K562 (cell line): ENCODE data around the gene INPP5D. TPM values are rescaled to one million over a fixed set of nuclear protein-coding genes. Genes with fewer than 3 reads are reported as not detected.

ENCODE experiments used
- ATAC-seq: fragments of 200-7000 bp; cut with Tn5 transposase; 3 replicates; pipeline ENCODE4 v1.9.1; 2020; ENCODE audit warnings: moderate library complexity
- BruUV-seq: library from RNA; stranded (reverse); fragments of 400-500 nt; replicated peaks from 2 replicates; lab custom pipeline; 2021; lab: Mats Ljungman, UMichigan
- CTCF ChIA-PET: fragments of 300-600 bp; formaldehyde crosslinking; extraction: SDS; loops from one replicate; lab custom pipeline; 2021; ENCODE audit warnings: low intra/inter-chr PET ratio; lab: Yijun Ruan, JAX
- POLR2A ChIA-PET: fragments of 300-600, 350-650 bp; sonication (Branson Sonifier 250); formaldehyde crosslinking; extraction: SDS; loops from one replicate; lab custom pipeline; 2021; ENCODE audit warnings: antibody characterized with exemption, inconsistent platforms; lab: Yijun Ruan, JAX
- DNase-seq, 4 experiments: peaks; one replicate each; pipeline versions ENCODE4 v3.0.0 to v3.0.0-alpha.2; 2011 to 2018; ENCODE audit warnings: low spot score in 3 of 4, mixed read lengths in 3 of 4; ENCODE audit errors: extremely low read depth in 1 of 4
- FAIRE-seq: peaks from 2 replicates; lab custom pipeline; 2011; peaks lifted over from hg19 to GRCh38; lab: Jason Lieb, UNC
- H2AFZ ChIP-seq: 2 replicates; pipeline ENCODE4 v1.6.0; 2011; ENCODE audit warnings: low read depth, low read length, control low read depth, inconsistent platforms
- H3K27ac ChIP-seq: fragments of 200-600 bp; 3 replicates; pipeline ENCODE4 v1.8.0; 2011; ENCODE audit warnings: low read depth, mild to moderate bottlenecking, control low read depth, inconsistent platforms, low read length, moderate library complexity, mixed read lengths; ENCODE audit errors: extremely low read depth
- H3K27me3 ChIP-seq, 2 experiments: fragments of 300-600 bp in 1 of 2; 2 replicates in 1 of 2; 3 replicates in 1 of 2; pipeline versions ENCODE4 v1.6.0 to v1.8.0; 2011; ENCODE audit warnings: inconsistent platforms in 2 of 2, low read length in 2 of 2, mild to moderate bottlenecking in 1 of 2, mixed read lengths in 1 of 2, moderate library complexity in 1 of 2; ENCODE audit not compliant: control insufficient read depth in 2 of 2, insufficient read depth in 2 of 2
- H3K36me3 ChIP-seq: fragments of 300-600 bp; 3 replicates; pipeline ENCODE4 v1.8.0; 2011; ENCODE audit warnings: mild to moderate bottlenecking, low read length, inconsistent platforms; ENCODE audit not compliant: control insufficient read depth, insufficient read depth
- H3K4me1 ChIP-seq, 2 experiments: fragments of 200-600 bp in 1 of 2; replicated peaks in 1 of 2; 2 replicates in 1 of 2; 3 replicates in 1 of 2; pipeline versions ENCODE4 v1.5.1 to v1.8.0; 2011; ENCODE audit warnings: inconsistent platforms in 2 of 2, low read length in 2 of 2, mild to moderate bottlenecking in 1 of 2, mixed read lengths in 1 of 2, moderate library complexity in 1 of 2; ENCODE audit not compliant: control insufficient read depth in 2 of 2, insufficient read depth in 2 of 2
- H3K4me2 ChIP-seq: 2 replicates; pipeline ENCODE4 v1.6.1; 2011; ENCODE audit warnings: low read length, control low read depth, inconsistent platforms, mixed read lengths; ENCODE audit not compliant: insufficient read depth
- H3K4me3 ChIP-seq: fragments of 200-600 bp; sonication (generic), shearing (Covaris generic); 2 replicates; pipeline ENCODE4 v1.5.1; 2016; ENCODE audit warnings: control low read depth, inconsistent platforms
- H3K79me2 ChIP-seq: fragments of 200-600 bp; 3 replicates; pipeline ENCODE4 v1.8.0; 2011; ENCODE audit warnings: low read length, inconsistent platforms; ENCODE audit not compliant: control insufficient read depth, insufficient read depth
- H3K9ac ChIP-seq, 2 experiments: 2 replicates each; pipeline versions ENCODE4 v1.6.0 to v1.6.1; 2011; ENCODE audit warnings: low read depth in 2 of 2, low read length in 2 of 2, control low read depth in 1 of 2, inconsistent platforms in 1 of 2, mild to moderate bottlenecking in 1 of 2, mixed read lengths in 1 of 2; ENCODE audit not compliant: insufficient read depth in 1 of 2
- H3K9me1 ChIP-seq: one replicate; pipeline ENCODE4 v1.6.0; 2011; ENCODE audit warnings: inconsistent platforms, mild to moderate bottlenecking, low read length, moderate library complexity; ENCODE audit not compliant: control insufficient read depth, insufficient read depth
- H3K9me3 ChIP-seq: replicated peaks from 2 replicates; pipeline ENCODE4 v1.5.1; 2011; ENCODE audit warnings: low read depth, low read length, inconsistent platforms; ENCODE audit not compliant: control insufficient read depth, insufficient read depth
- H4K20me1 ChIP-seq: replicated peaks from 2 replicates; pipeline ENCODE4 v1.6.1; 2011; ENCODE audit warnings: low read length, inconsistent platforms, mixed read lengths; ENCODE audit not compliant: control insufficient read depth, insufficient read depth
- FOSL1 ChIP-seq: fragments of 200-800 bp; sonication (Bioruptor generic); conservative IDR thresholded peaks from 2 replicates; pipeline ENCODE4 v1.6.1; 2016; ENCODE audit warnings: missing genetic modification characterization, missing compliant biosample characterization
- KLF1 ChIP-seq: fragments of 450-650 bp; IDR thresholded peaks from 2 replicates; pipeline ENCODE4 v1.6.1; 2016; ENCODE audit warnings: missing genetic modification characterization, missing compliant biosample characterization
- PHF8 ChIP-seq: fragments of 200-600 bp; sonication (generic); IDR thresholded peaks from 2 replicates; pipeline ENCODE4 v1.6.1; 2012; ENCODE audit warnings: mixed run types, mild to moderate bottlenecking, inconsistent platforms, low read length, moderate library complexity, borderline replicate concordance
- RFX1 ChIP-seq: fragments of 450-650 bp; IDR thresholded peaks from 2 replicates; pipeline ENCODE4 v1.6.1; 2016; ENCODE audit warnings: mild to moderate bottlenecking, moderate library complexity
- SRSF7 ChIP-seq: fragments of 200-400 bp; formaldehyde crosslinking; optimal IDR thresholded peaks from 2 replicates; pipeline ENCODE3; 2017; ENCODE audit warnings: mild to moderate bottlenecking, low read depth, low read length
- ZNF785 ChIP-seq: fragments of 250-450 bp; sonication (Bioruptor Pico); IDR thresholded peaks from 2 replicates; pipeline ENCODE4 v1.4.0; 2020; ENCODE audit warnings: mild to moderate bottlenecking
- WGBS: fragments of 100-300 bp; shearing (Covaris generic); methylation state at CpG from one replicate; pipeline ENCODE4 v1.1.6; 2016; ENCODE audit warnings: low coverage, mixed read lengths; ENCODE audit not compliant: insufficient coverage; ENCODE audit errors: missing lambda C conversion rate; 5-methylcytosine and 5-hydroxymethylcytosine counted together
- in situ Hi-C: fragments of 300-500 bp; cut with MboI; formaldehyde crosslinking; loops from 4 replicates; pipeline ENCODE4 v1.15.0; 2018; ENCODE audit warnings: inconsistent platforms, mixed read lengths
- intact Hi-C: fragments of 100-400 bp; cut with micrococcal nuclease; formaldehyde crosslinking; loops from 2 replicates; pipeline ENCODE4 v1.14.2; 2022
- polyA plus RNA-seq, 8 experiments: library from polyadenylated mRNA; depleted of rRNA in 4 of 8; stranded (reverse) in 5 of 8; unstranded in 3 of 8; fragments of >200 nt; fragmentation: Nextera tagmentation in 2 of 8; fragmentation: Illumina TruSeq in 1 of 8; extraction: Ambion mirVana in 2 of 8; extraction: Trizol in 1 of 8; gene quantifications; 2 replicates each; pipeline versions ENCODE4 v1.2.1 to v1.2.3, GENCODE V29; 2011 to 2014; ENCODE audit warnings: inconsistent platforms in 1 of 8, missing spikeins in 1 of 8
- total RNA-seq, 7 experiments: library from RNA; depleted of rRNA in 6 of 7; stranded (reverse); fragments of >200 nt in 6 of 7; fragmentation: Illumina TruSeq in 2 of 7; extraction: Trizol in 2 of 7; gene quantifications; 2 replicates each; pipeline versions ENCODE4 v1.2.1 to v1.2.3, GENCODE V29; 2011 to 2021; ENCODE audit warnings: low replicate concordance in 1 of 7
- TF ChIP-seq, protein P1 (sequence below): fragments of 450-650 bp; IDR thresholded peaks from 2 replicates; pipeline ENCODE4 v1.7.0; 2016; ENCODE audit warnings: borderline replicate concordance
- TF ChIP-seq, protein P2 (sequence below): fragments of 450-650 bp; formaldehyde crosslinking; IDR thresholded peaks from 2 replicates; pipeline ENCODE4 v1.4.0; 2022; ENCODE audit warnings: missing genetic modification characterization

The INPP5D gene
- total and polyA plus RNA-seq, 9 of the 15 experiments (the other 6 are each of a cell fraction or from before 2014, with no cell fraction given), result 0.55 to 6.2 (median 2.2) TPM

DNA sequence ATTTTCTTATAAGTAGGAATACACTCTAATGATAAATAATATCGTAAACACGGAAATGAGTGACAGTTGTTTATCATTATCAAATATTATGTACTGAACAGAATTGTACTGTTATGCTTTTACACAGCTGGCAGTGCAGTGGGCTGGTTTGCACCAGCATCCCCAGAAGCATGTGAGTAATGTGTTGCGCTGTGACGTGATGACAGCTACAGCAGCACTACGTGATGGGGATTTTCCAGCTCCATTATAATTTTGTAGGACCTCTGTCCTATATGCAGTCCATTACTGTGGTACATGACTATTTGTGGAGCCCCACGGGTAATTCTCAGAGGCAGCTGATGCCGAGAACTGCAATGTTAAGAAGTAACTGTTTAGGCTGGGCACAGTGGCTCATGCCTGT is 114.0 kb downstream of the INPP5D start:
- Histone ChIP-seq H3K9me1 (no peaks in the 10 kb centered on the region), H3K4me3 (no peak overlapping the region), H3K9me3 (no peaks in the 10 kb centered on the region), H3K27ac (no peak overlapping the region), H3K79me2 (no peaks in the 10 kb centered on the region), H2AFZ (no peak overlapping the region), H3K4me2 (no peak overlapping the region), H3K9ac (no peak overlapping the region), H4K20me1 (no peaks in the 10 kb centered on the region), H3K4me1 (peaks cover 6 to 7% of the 10 kb centered on the region in 2 experiments; a peak in 3 of 5 replicates), H3K36me3 (no peaks in the 10 kb centered on the region), H3K27me3 (no peaks in the 10 kb centered on the region)
- BruUV-seq, result no TSS peak
- intact Hi-C loops (loop anchor here (10.0 kb wide), 1 partner anchor 71 kb away; no protein-coding TSS in a partner anchor), in situ Hi-C loops (no loop called here)
- DNase-seq, result no peak
- ChIA-PET POLR2A (interaction anchor here (0.5 to 0.6 kb wide), 2 partner anchors 10 to 241 kb away, joined by 3 read pairs; no protein-coding TSS in a partner anchor), CTCF (no interaction called here)
- ATAC-seq, result no peak
- no peak for FAIRE-seq
- TF ChIP-seq ZNF785 (CRISPR knock-in tag) (no peak), SRSF7 (no peak), KLF1 (no peak), PHF8 (no peak), FOSL1 (tag) (no peak), RFX1 (no peak)
- TF ChIP-seq, protein P1, sequence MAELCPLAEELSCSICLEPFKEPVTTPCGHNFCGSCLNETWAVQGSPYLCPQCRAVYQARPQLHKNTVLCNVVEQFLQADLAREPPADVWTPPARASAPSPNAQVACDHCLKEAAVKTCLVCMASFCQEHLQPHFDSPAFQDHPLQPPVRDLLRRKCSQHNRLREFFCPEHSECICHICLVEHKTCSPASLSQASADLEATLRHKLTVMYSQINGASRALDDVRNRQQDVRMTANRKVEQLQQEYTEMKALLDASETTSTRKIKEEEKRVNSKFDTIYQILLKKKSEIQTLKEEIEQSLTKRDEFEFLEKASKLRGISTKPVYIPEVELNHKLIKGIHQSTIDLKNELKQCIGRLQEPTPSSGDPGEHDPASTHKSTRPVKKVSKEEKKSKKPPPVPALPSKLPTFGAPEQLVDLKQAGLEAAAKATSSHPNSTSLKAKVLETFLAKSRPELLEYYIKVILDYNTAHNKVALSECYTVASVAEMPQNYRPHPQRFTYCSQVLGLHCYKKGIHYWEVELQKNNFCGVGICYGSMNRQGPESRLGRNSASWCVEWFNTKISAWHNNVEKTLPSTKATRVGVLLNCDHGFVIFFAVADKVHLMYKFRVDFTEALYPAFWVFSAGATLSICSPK, result no peak
- TF ChIP-seq, protein P2, sequence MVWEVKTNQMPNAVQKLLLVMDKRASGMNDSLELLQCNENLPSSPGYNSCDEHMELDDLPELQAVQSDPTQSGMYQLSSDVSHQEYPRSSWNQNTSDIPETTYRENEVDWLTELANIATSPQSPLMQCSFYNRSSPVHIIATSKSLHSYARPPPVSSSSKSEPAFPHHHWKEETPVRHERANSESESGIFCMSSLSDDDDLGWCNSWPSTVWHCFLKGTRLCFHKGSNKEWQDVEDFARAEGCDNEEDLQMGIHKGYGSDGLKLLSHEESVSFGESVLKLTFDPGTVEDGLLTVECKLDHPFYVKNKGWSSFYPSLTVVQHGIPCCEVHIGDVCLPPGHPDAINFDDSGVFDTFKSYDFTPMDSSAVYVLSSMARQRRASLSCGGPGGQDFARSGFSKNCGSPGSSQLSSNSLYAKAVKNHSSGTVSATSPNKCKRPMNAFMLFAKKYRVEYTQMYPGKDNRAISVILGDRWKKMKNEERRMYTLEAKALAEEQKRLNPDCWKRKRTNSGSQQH (CRISPR knock-in tag), result no peak
- 46% methylated on average over 7 of the region's 7 CpGs for WGBS
